H9 (cell line): ENCODE measurements around the gene KBTBD2. TPM values are rescaled to one million over a fixed set of nuclear protein-coding genes. Genes with fewer than 3 reads are reported as not detected.

Experiments used
- DNase-seq: peaks from one replicate; pipeline ENCODE4 v3.0.0-alpha.2; 2017
- H2AFZ ChIP-seq: one replicate; pipeline ENCODE4 v1.6.1; 2013; ENCODE audit warnings: mild to moderate bottlenecking, low read length, control low read depth, moderate library complexity
- H2AK5ac ChIP-seq: 2 replicates; pipeline ENCODE4 v1.6.1; 2013; ENCODE audit warnings: low read length, control low read depth, mixed read lengths; ENCODE audit not compliant: insufficient read length
- H2BK120ac ChIP-seq: one replicate; pipeline ENCODE4 v1.6.1; 2013; ENCODE audit warnings: low read depth, mild to moderate bottlenecking, low read length, control low read depth, inconsistent platforms; ENCODE audit not compliant: poor library complexity, severe bottlenecking
- H2BK12ac ChIP-seq: 2 replicates; pipeline ENCODE4 v1.6.1; 2013; ENCODE audit warnings: low read length, control low read depth, mixed read lengths, low read depth; ENCODE audit not compliant: insufficient read length
- H2BK15ac ChIP-seq: 2 replicates; pipeline ENCODE4 v1.6.1; 2013; ENCODE audit warnings: low read depth, low read length, control low read depth
- H2BK20ac ChIP-seq: one replicate; pipeline ENCODE4 v1.6.1; 2013; ENCODE audit warnings: low read depth, mild to moderate bottlenecking, low read length, control low read depth, inconsistent platforms; ENCODE audit not compliant: poor library complexity, severe bottlenecking
- H2BK5ac ChIP-seq: 2 replicates; pipeline ENCODE4 v1.6.1; 2013; ENCODE audit warnings: low read length, control low read depth, mixed read lengths; ENCODE audit not compliant: insufficient read length
- H3K14ac ChIP-seq: 2 replicates; pipeline ENCODE4 v1.6.1; 2013; ENCODE audit warnings: low read length, control low read depth; ENCODE audit not compliant: insufficient read depth
- H3K18ac ChIP-seq: 2 replicates; pipeline ENCODE4 v1.6.1; 2013; ENCODE audit warnings: low read depth, mild to moderate bottlenecking, mixed read lengths, low read length, control low read depth; ENCODE audit not compliant: insufficient read length
- H3K23ac ChIP-seq: 2 replicates; pipeline ENCODE4 v1.6.1; 2013; ENCODE audit warnings: low read length, control low read depth, mixed read lengths, low read depth; ENCODE audit not compliant: insufficient read length
- H3K23me2 ChIP-seq: 2 replicates; pipeline ENCODE4 v1.6.1; 2013; ENCODE audit warnings: low read depth, mild to moderate bottlenecking, mixed read lengths, low read length, control low read depth; ENCODE audit not compliant: insufficient read length, poor library complexity, severe bottlenecking
- H3K27ac ChIP-seq: 2 replicates; pipeline ENCODE4 v1.5.1; 2013; ENCODE audit warnings: low read length, control low read depth, mixed read lengths, low read depth; ENCODE audit not compliant: insufficient read length
- H3K27me3 ChIP-seq: 2 replicates; pipeline ENCODE4 v1.6.1; 2013; ENCODE audit warnings: low read length, control low read depth, inconsistent platforms; ENCODE audit not compliant: insufficient read depth
- H3K4ac ChIP-seq: 2 replicates; pipeline ENCODE4 v1.6.1; 2013; ENCODE audit warnings: low read depth, mild to moderate bottlenecking, control low read depth, inconsistent platforms, low read length, moderate library complexity
- H3K4me1 ChIP-seq: 2 replicates; pipeline ENCODE4 v1.6.1; 2013; ENCODE audit warnings: low read length, control low read depth, inconsistent platforms; ENCODE audit not compliant: insufficient read depth
- H3K4me2 ChIP-seq: 2 replicates; pipeline ENCODE4 v1.6.1; 2013; ENCODE audit warnings: low read length, control low read depth, mixed read lengths; ENCODE audit not compliant: insufficient read length, insufficient read depth
- H3K56ac ChIP-seq: 2 replicates; pipeline ENCODE4 v1.6.1; 2013; ENCODE audit warnings: low read depth, mild to moderate bottlenecking, mixed read lengths, low read length, control low read depth; ENCODE audit not compliant: insufficient read length
- H3K79me1 ChIP-seq: 2 replicates; pipeline ENCODE4 v1.6.1; 2013; ENCODE audit warnings: low read depth, mild to moderate bottlenecking, moderate library complexity, low read length, control low read depth, inconsistent platforms; ENCODE audit not compliant: insufficient read depth, poor library complexity, severe bottlenecking
- H3K79me2 ChIP-seq: 2 replicates; pipeline ENCODE4 v1.6.1; 2013; ENCODE audit warnings: low read length, control low read depth, inconsistent platforms; ENCODE audit not compliant: insufficient read depth
- H3K9ac ChIP-seq: 2 replicates; pipeline ENCODE4 v1.6.1; 2013; ENCODE audit warnings: low read length, control low read depth, mixed read lengths; ENCODE audit not compliant: insufficient read length; ENCODE audit errors: extremely low read depth
- H3K9me3 ChIP-seq: one replicate; pipeline ENCODE4 v1.6.1; 2013; ENCODE audit warnings: low read depth, low read length, inconsistent platforms; ENCODE audit not compliant: control insufficient read depth
- H3T11ph ChIP-seq: one replicate; pipeline ENCODE4 v1.6.1; 2013; ENCODE audit warnings: mild to moderate bottlenecking, low read length, control low read depth, inconsistent platforms
- H4K20me1 ChIP-seq: one replicate; pipeline ENCODE4 v1.6.1; 2013; ENCODE audit not compliant: control insufficient read depth, insufficient read length, insufficient read depth
- H4K5ac ChIP-seq: 2 replicates; pipeline ENCODE4 v1.6.1; 2013; ENCODE audit warnings: low read depth, mild to moderate bottlenecking, mixed read lengths, low read length, control low read depth; ENCODE audit not compliant: insufficient read length
- H4K8ac ChIP-seq: replicated peaks from 2 replicates; pipeline ENCODE4 v1.6.1; 2013; ENCODE audit warnings: low read length, control low read depth, mixed read lengths, low read depth; ENCODE audit not compliant: insufficient read length
- H4K91ac ChIP-seq: 2 replicates; pipeline ENCODE4 v1.6.1; 2013; ENCODE audit warnings: low read depth, mild to moderate bottlenecking, moderate library complexity, mixed read lengths, low read length, control low read depth; ENCODE audit not compliant: insufficient read length
- H3K27ac Mint-ChIP-seq, 3 experiments: 2 replicates in 2 of 3; 3 replicates in 1 of 3; pipeline ENCODE4 v1.8.0; 2020 to 2021; ENCODE audit warnings: mixed read lengths in 3 of 3, mild to moderate bottlenecking in 1 of 3, moderate library complexity in 1 of 3
- H3K27me3 Mint-ChIP-seq: 2 replicates; pipeline ENCODE4 v1.8.0; 2021; ENCODE audit warnings: low read depth, mild to moderate bottlenecking, moderate library complexity, mixed read lengths
- H3K36me3 Mint-ChIP-seq, 3 experiments: 2 replicates in 2 of 3; 3 replicates in 1 of 3; pipeline ENCODE4 v1.8.0; 2020 to 2021; ENCODE audit warnings: low read depth in 3 of 3, mixed read lengths in 3 of 3; ENCODE audit not compliant: insufficient read depth in 1 of 3
- H3K4me1 Mint-ChIP-seq, 2 experiments: 2 replicates each; pipeline ENCODE4 v1.8.0; 2020; ENCODE audit warnings: mixed read lengths in 2 of 2
- H3K4me3 Mint-ChIP-seq, 2 experiments: 2 replicates in 1 of 2; 3 replicates in 1 of 2; pipeline ENCODE4 v1.8.0; 2020 to 2021; ENCODE audit warnings: mild to moderate bottlenecking in 2 of 2, mixed read lengths in 2 of 2, moderate library complexity in 1 of 2
- H3K9me3 Mint-ChIP-seq, 2 experiments: 2 replicates in 1 of 2; 3 replicates in 1 of 2; pipeline ENCODE4 v1.8.0; 2020; ENCODE audit warnings: mild to moderate bottlenecking in 2 of 2, mixed read lengths in 2 of 2, moderate library complexity in 1 of 2
- CTCF ChIP-seq: fragments of 200-600 bp; sonication (generic); conservative IDR thresholded peaks from 3 replicates; pipeline ENCODE4 v1.8.0; 2021; ENCODE audit warnings: antibody characterized with exemption, mild to moderate bottlenecking
- WGBS: extraction: QIAGEN DNeasy Blood & Tissue Kit; methylation state at CpG from one replicate; pipeline ENCODE4 v1.1.7; 2013; ENCODE audit warnings: missing lambda C conversion rate, low lambda C conversion rate, mixed read lengths; ENCODE audit not compliant: insufficient read length; ENCODE audit errors: extremely low coverage; 5-methylcytosine and 5-hydroxymethylcytosine counted together
- total RNA-seq: library from RNA; stranded (reverse); gene quantifications from 2 replicates; pipeline ENCODE4 v1.2.1, GENCODE V29; 2021

The KBTBD2 gene
- total RNA-seq, 1 experiment from 2014 or later = 34.2 TPM

GRCh38 chr7:32937344-32938174 is 46.0 kb upstream of the KBTBD2 start:
- H3K18ac ChIP-seq = no peak overlapping the region
- no peaks in the 10 kb centered on the region for H3K9me3 ChIP-seq
- no peak for TF ChIP-seq CTCF
- H2BK120ac ChIP-seq = no peak overlapping the region
- no peak overlapping the region for H2BK20ac ChIP-seq
- H4K5ac ChIP-seq = no peak overlapping the region
- no peaks in the 10 kb centered on the region for H4K20me1 ChIP-seq
- no peak overlapping the region for H3K4ac ChIP-seq
- H2BK15ac ChIP-seq = no peak overlapping the region
- H3K27me3 ChIP-seq = peaks cover 54% of the 10 kb centered on the region
- no peaks in the 10 kb centered on the region for H3K4me1 ChIP-seq
- no peak overlapping the region for H2BK5ac ChIP-seq
- no peak overlapping the region for H3K27ac ChIP-seq
- H2BK12ac ChIP-seq = no peak overlapping the region
- no peak overlapping the region for H3K23ac ChIP-seq
- H3T11ph ChIP-seq = no peak overlapping the region
- no peak overlapping the region for H2AFZ ChIP-seq
- no peak overlapping the region for H3K9ac ChIP-seq
- H3K79me1 ChIP-seq = no peaks in the 10 kb centered on the region
- no peak overlapping the region for H3K56ac ChIP-seq
- Mint-ChIP-seq H3K27ac (no peak overlapping the region), H3K36me3 (no peaks in the 10 kb centered on the region; a peak in 1 of 7 replicates), H3K4me3 (no peak overlapping the region), H3K9me3 (peaks cover 0 to 6% of the 10 kb centered on the region in 2 experiments; a peak in 2 of 5 replicates), H3K27me3 (peaks cover 99% of the 10 kb centered on the region), H3K4me1 (peaks cover 14% of the 10 kb centered on the region in 2 experiments)
- no peak for DNase-seq
- no peak overlapping the region for H2AK5ac ChIP-seq
- no CpG with 5 or more reads among the region's 10 CpGs for WGBS
- no peak overlapping the region for H3K14ac ChIP-seq
- no peak overlapping the region for H3K4me2 ChIP-seq
- H4K91ac ChIP-seq = no peak overlapping the region
- H3K79me2 ChIP-seq = no peaks in the 10 kb centered on the region
- peaks cover 6% of the 10 kb centered on the region for H3K23me2 ChIP-seq
- H4K8ac ChIP-seq = no peak overlapping the region
